Liver (tissue), 9 donors: ENCODE data around the gene P2RY14. TPM values are rescaled to one million over a fixed set of nuclear protein-coding genes. Genes with fewer than 3 reads are reported as not detected.
A peak's percentile ranks its signal among the peaks of the same experiment; 100 is the strongest.

Experiments used
- DNase-seq: peaks from one replicate; pipeline ENCODE4 v3.0.0-alpha.2; 2017; ENCODE audit warnings: low spot score
- H3K27ac ChIP-seq, 2 donors: one replicate each; pipeline ENCODE4 v1.7.0; 2013; ENCODE audit warnings: inconsistent platforms in 2 of 2, low read length in 2 of 2, control low read depth in 1 of 2, low read depth in 1 of 2, mild to moderate bottlenecking in 1 of 2
- H3K27me3 ChIP-seq, 4 donors: one replicate each; pipeline versions ENCODE4 v1.6.1 to v1.7.0; 2013; ENCODE audit warnings: low read length in 3 of 4, inconsistent platforms in 1 of 4, mild to moderate bottlenecking in 1 of 4, moderate library complexity in 1 of 4; ENCODE audit not compliant: control insufficient read depth in 4 of 4, insufficient read depth in 4 of 4
- H3K36me3 ChIP-seq, 4 donors: one replicate each; pipeline versions ENCODE4 v1.6.1 to v1.7.0; 2013; ENCODE audit warnings: low read length in 3 of 4, mild to moderate bottlenecking in 3 of 4, low read depth in 1 of 4, moderate library complexity in 1 of 4; ENCODE audit not compliant: control insufficient read depth in 4 of 4, insufficient read depth in 3 of 4
- H3K4me1 ChIP-seq, 4 donors: one replicate each; pipeline versions ENCODE4 v1.6.1 to v1.7.0; 2013; ENCODE audit warnings: low read length in 3 of 4, mild to moderate bottlenecking in 3 of 4, moderate library complexity in 1 of 4; ENCODE audit not compliant: control insufficient read depth in 4 of 4, insufficient read depth in 4 of 4
- H3K4me3 ChIP-seq, 3 donors: one replicate each; pipeline versions ENCODE4 v1.6.1 to v1.7.0; 2013; ENCODE audit warnings: low read length in 3 of 3, control low read depth in 1 of 3, low read depth in 1 of 3, mild to moderate bottlenecking in 1 of 3
- H3K9ac ChIP-seq, 2 donors: one replicate each; pipeline ENCODE4 v1.7.0; 2013; ENCODE audit warnings: low read length in 2 of 2, mild to moderate bottlenecking in 2 of 2, moderate library complexity in 2 of 2, control low read depth in 1 of 2, low read depth in 1 of 2
- H3K9me3 ChIP-seq, 4 donors: one replicate each; pipeline versions ENCODE4 v1.6.1 to v1.7.0; 2013; ENCODE audit warnings: low read length in 3 of 4; ENCODE audit not compliant: control insufficient read depth in 4 of 4
- EGR1 ChIP-seq, 2 donors: IDR thresholded peaks; 2 replicates each; pipeline ENCODE4 v1.6.1; 2016 to 2018; ENCODE audit warnings: antibody characterized with exemption in 2 of 2, low read depth in 2 of 2
- FOXA1 ChIP-seq: IDR thresholded peaks from 2 replicates; pipeline ENCODE4 v1.6.1; 2016; ENCODE audit warnings: antibody characterized with exemption
- GABPA ChIP-seq, 2 donors: IDR thresholded peaks in 1 of 2; conservative IDR thresholded peaks in 1 of 2; 2 replicates each; pipeline ENCODE4 v1.6.1; 2016; ENCODE audit warnings: antibody characterized with exemption in 2 of 2, mild to moderate bottlenecking in 1 of 2, moderate library complexity in 1 of 2
- HNF4A ChIP-seq, 2 donors: conservative IDR thresholded peaks; 2 replicates each; pipeline ENCODE4 v1.6.1; 2016; ENCODE audit warnings: antibody characterized with exemption in 2 of 2, mild to moderate bottlenecking in 2 of 2
- JUND ChIP-seq, 2 donors: IDR thresholded peaks; 2 replicates each; pipeline ENCODE4 v1.6.1; 2016; ENCODE audit warnings: antibody characterized with exemption in 2 of 2
- RAD21 ChIP-seq, 2 donors: IDR thresholded peaks; 2 replicates each; pipeline ENCODE4 v1.6.1; 2016; ENCODE audit warnings: antibody characterized with exemption in 2 of 2, mild to moderate bottlenecking in 2 of 2
- REST ChIP-seq: IDR thresholded peaks from 2 replicates; pipeline ENCODE4 v1.6.1; 2016; ENCODE audit warnings: antibody characterized with exemption, mild to moderate bottlenecking
- SP1 ChIP-seq: IDR thresholded peaks from 2 replicates; pipeline ENCODE4 v1.6.1; 2018; ENCODE audit warnings: antibody characterized with exemption, mild to moderate bottlenecking
- YY1 ChIP-seq: IDR thresholded peaks from 2 replicates; pipeline ENCODE4 v1.6.1; 2016; ENCODE audit warnings: antibody characterized with exemption, mild to moderate bottlenecking
- WGBS: extraction: QIAGEN DNeasy Blood & Tissue Kit; methylation state at CpG from one replicate; pipeline ENCODE4 v1.1.7; 2013; 5-methylcytosine and 5-hydroxymethylcytosine counted together
- polyA plus RNA-seq, 2 donors: library from polyadenylated mRNA; stranded (reverse) in 1 of 2; unstranded in 1 of 2; fragments of 200-250 nt in 1 of 2; fragments of >200 nt in 1 of 2; fragmentation: Nextera tagmentation in 1 of 2; extraction: Ambion mirVana in 1 of 2; gene quantifications; one replicate each; pipeline versions ENCODE4 v1.2.1 to v1.2.3, GENCODE V29; 2013 to 2015
- total RNA-seq, 2 donors: library from RNA; depleted of rRNA; stranded (reverse); fragments of >200 nt; gene quantifications; one replicate each; pipeline ENCODE4 v1.2.3, GENCODE V29; 2014
- TF ChIP-seq, protein P1 (sequence below): IDR thresholded peaks from 2 replicates; pipeline ENCODE4 v1.6.1; 2016; ENCODE audit warnings: antibody characterized with exemption
- donor health status: healthy.
- donor health status: healthy.
- donor health status: healthy.
- donor health status: healthy.
- donor health status: healthy.

P2RY14 gene
- total and polyA plus RNA-seq, 4 donors: 0.10 to 0.37 (median 0.22) TPM

DNA sequence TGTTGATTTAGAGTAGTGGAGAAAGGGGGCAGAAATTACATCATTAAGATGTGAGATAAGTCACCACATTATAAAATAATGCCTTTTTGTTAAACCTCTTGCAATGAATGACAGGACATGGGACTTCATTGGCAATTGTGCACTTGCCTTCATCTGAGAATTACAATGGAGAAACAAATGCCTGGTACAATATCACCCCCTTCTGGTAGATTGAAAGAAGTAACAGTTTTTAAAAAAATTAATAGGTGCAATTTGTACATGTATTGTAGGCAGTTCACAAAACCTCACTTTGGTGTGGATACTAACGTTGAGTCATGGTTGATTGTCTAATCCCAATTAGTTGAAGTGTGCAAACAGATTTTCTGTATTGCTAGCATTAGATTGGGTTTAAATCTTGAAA lies 4.6 kb upstream of the P2RY14 start (continued):
- no peak for TF ChIP-seq REST
- no peak for TF ChIP-seq JUND (IDR thresholded peaks at IDR 0.05)
- TF ChIP-seq RAD21 (IDR thresholded peaks at IDR 0.05): peak; percentile 97 to 98
- no peak for TF ChIP-seq FOXA1
- TF ChIP-seq GABPA (IDR thresholded peaks at IDR 0.05 in 1 of 2, conservative IDR thresholded peaks at IDR 0.05 in 1 of 2): no peak
- no peak for TF ChIP-seq YY1
- no peak for TF ChIP-seq EGR1 (IDR thresholded peaks at IDR 0.05; ENCODE audit: low read depth in 2 of 2)
- no peak for TF ChIP-seq HNF4A (conservative IDR thresholded peaks at IDR 0.05)

DNA sequence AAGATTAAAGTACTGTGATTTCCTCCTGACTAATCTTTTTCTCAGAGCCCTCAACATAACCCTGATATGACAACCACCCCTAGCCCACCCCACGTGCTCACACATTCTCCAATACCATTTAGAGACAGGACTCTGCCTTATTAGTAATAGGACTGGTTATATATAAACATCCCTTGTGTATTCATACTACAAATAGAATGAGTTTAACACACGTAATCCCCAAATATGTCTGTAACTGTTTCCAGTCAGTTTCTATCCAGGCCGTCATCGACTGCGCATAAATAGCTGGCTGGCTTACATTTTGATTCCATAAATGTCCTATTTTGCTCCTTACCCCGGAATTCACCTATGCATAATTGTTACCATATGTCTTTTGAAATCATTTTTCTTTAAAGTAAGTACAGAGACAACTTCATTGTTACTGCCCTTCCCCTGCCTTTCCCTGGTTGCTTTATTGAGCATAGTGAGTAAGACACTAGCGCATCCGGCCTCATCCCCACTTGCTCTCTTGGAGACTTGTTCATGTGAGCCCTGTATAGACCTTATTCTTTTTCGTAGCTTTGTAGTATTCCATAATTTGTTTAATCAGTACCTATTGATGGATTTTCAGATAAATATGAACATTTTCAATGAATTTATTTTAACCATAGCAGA lies 3.5 kb upstream of the P2RY14 start:
- Histone ChIP-seq H3K9ac (no peak overlapping the region), H3K4me1 (no peaks in the 10 kb centered on the region), H3K4me3 (no peak overlapping the region), H3K27me3 (no peaks in the 10 kb centered on the region), H3K27ac (no peak overlapping the region), H3K36me3 (no peaks in the 10 kb centered on the region), H3K9me3 (no peaks in the 10 kb centered on the region)
- TF ChIP-seq EGR1 (IDR thresholded peaks at IDR 0.05; ENCODE audit: low read depth in 2 of 2): no peak
- no peak for TF ChIP-seq SP1
- 90% methylated on average over 9 of the region's 9 CpGs for WGBS
- DNase-seq: no peak

DNA sequence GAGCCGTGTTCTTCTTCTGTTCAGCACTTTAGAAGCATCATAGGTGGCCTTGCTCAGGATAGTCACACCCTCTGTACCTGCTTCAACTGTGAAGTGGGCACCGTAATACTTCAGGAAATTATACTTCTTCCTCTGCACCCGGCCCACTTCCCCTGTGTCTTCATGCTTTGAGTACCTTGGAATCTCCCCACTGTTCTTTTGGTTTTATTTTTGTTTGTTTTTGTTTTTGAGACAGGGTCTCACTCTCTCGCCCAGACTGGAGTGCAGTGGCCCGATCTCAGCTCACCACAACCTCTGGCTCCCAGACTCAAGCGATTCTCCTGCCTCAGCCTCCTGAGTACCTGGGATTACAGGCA lies 1.7 kb downstream of the P2RY14 start:
- DNase-seq: no peak
- Histone ChIP-seq H3K36me3 (no peaks in the 10 kb centered on the region), H3K27me3 (no peaks in the 10 kb centered on the region), H3K4me1 (no peaks in the 10 kb centered on the region), H3K4me3 (no peak overlapping the region), H3K9me3 (no peaks in the 10 kb centered on the region), H3K9ac (no peak overlapping the region), H3K27ac (no peak overlapping the region)
- TF ChIP-seq REST (no peak), EGR1 (IDR thresholded peaks at IDR 0.05; ENCODE audit: low read depth in 2 of 2) (no peak), RAD21 (IDR thresholded peaks at IDR 0.05) (no peak)
- TF ChIP-seq, protein P1, sequence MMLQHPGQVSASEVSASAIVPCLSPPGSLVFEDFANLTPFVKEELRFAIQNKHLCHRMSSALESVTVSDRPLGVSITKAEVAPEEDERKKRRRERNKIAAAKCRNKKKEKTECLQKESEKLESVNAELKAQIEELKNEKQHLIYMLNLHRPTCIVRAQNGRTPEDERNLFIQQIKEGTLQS: no peak
- WGBS: 82% methylated on average over 6 of the region's 6 CpGs
